Measurements from ENCODE around the gene RPL32.

GRCh38 chr3:12878141-12878574 lies 36.8 kb upstream of the RPL32 start:
- TF ChIP-seq CTCF (IDR thresholded peaks at IDR 0.05) (no peak), POLR2A (IDR thresholded peaks at IDR 0.05) (no peak)

Data from sigmoid colon (tissue), 3 donors.